Stimulated activated naive CD8-positive, alpha-beta T cell treated with anti-CD3 and anti-CD28 coated beads, Interleukin-15, Interleukin-2, amounts not matched to agents 100 ng/mL and 50 ng/mL, for 24 hours (primary cell): ENCODE data around the gene FAM174C.

Experiments used
- H3K27ac Mint-ChIP-seq: one replicate; pipeline ENCODE4 v1.8.0; 2021; ENCODE audit warnings: mild to moderate bottlenecking, mixed read lengths
- H3K27me3 Mint-ChIP-seq: one replicate; pipeline ENCODE4 v1.8.0; 2021; ENCODE audit warnings: mixed read lengths
- H3K36me3 Mint-ChIP-seq: one replicate; pipeline ENCODE4 v1.8.0; 2021; ENCODE audit warnings: low read depth, mixed read lengths
- H3K4me1 Mint-ChIP-seq: one replicate; pipeline ENCODE4 v1.8.0; 2021; ENCODE audit warnings: low read depth, mixed read lengths
- H3K4me3 Mint-ChIP-seq: one replicate; pipeline ENCODE4 v1.8.0; 2021; ENCODE audit warnings: mild to moderate bottlenecking, mixed read lengths
- H3K9me3 Mint-ChIP-seq: one replicate; pipeline ENCODE4 v1.8.0; 2021; ENCODE audit warnings: mixed read lengths

The FAM174C gene

GRCh38 chr19:1234051-1234954 is 41.0 kb upstream of the FAM174C start:
- Mint-ChIP-seq H3K4me3 (no peak overlapping the region), H3K27me3 (peaks cover 8% of the 10 kb centered on the region), H3K4me1 (peaks cover 8% of the 10 kb centered on the region), H3K36me3 (no peaks in the 10 kb centered on the region), H3K9me3 (no peaks in the 10 kb centered on the region), H3K27ac (no peak overlapping the region)

- Mint-ChIP-seq H3K27me3 (peaks cover 8% of the 10 kb centered on the region), H3K27ac (no peak overlapping the region), H3K9me3 (no peaks in the 10 kb centered on the region), H3K36me3 (no peaks in the 10 kb centered on the region), H3K4me1 (peaks cover 8% of the 10 kb centered on the region), H3K4me3 (no peak overlapping the region)
These were observed 40.4 kb upstream of the FAM174C start for GRCh38 chr19:1234955-1235380.

- H3K4me1 Mint-ChIP-seq: peaks cover 11% of the 10 kb centered on the region
- peaks cover 8% of the 10 kb centered on the region for H3K27me3 Mint-ChIP-seq
- H3K9me3 Mint-ChIP-seq: no peaks in the 10 kb centered on the region
- no peak overlapping the region for H3K27ac Mint-ChIP-seq
- no peaks in the 10 kb centered on the region for H3K36me3 Mint-ChIP-seq
- H3K4me3 Mint-ChIP-seq: no peak overlapping the region
These were observed 39.4 kb upstream of the FAM174C start for GRCh38 chr19:1235625-1236538.

- H3K27ac Mint-ChIP-seq: no peak overlapping the region
- peaks cover 8% of the 10 kb centered on the region for H3K27me3 Mint-ChIP-seq
- H3K9me3 Mint-ChIP-seq: no peaks in the 10 kb centered on the region
- H3K4me3 Mint-ChIP-seq: no peak overlapping the region
- H3K36me3 Mint-ChIP-seq: no peaks in the 10 kb centered on the region
- H3K4me1 Mint-ChIP-seq: peaks cover 18% of the 10 kb centered on the region
These were observed 38.8 kb upstream of the FAM174C start for GRCh38 chr19:1236576-1236975.

GRCh38 chr19:1237027-1237659 is 38.2 kb upstream of the FAM174C start:
- Mint-ChIP-seq H3K27me3 (peaks cover 8% of the 10 kb centered on the region), H3K4me3 (peak overlapping the region; percentile 30), H3K36me3 (no peaks in the 10 kb centered on the region), H3K4me1 (peaks cover 18% of the 10 kb centered on the region), H3K27ac (no peak overlapping the region), H3K9me3 (no peaks in the 10 kb centered on the region)

GRCh38 chr19:1237754-1238368 is 37.5 kb upstream of the FAM174C start, which contains the start of gene CBARP:
TSS of gene CBARP (minus strand) at chr19:1238005. CDS start at chr19:1236100, 1,905 bp downstream.
- H3K4me3 Mint-ChIP-seq: peak within 1 kb of the TSS; percentile 74
- H3K9me3 Mint-ChIP-seq: no peaks in the 10 kb centered on the region
- peaks cover 8% of the 10 kb centered on the region for H3K27me3 Mint-ChIP-seq
- H3K27ac Mint-ChIP-seq: peak within 1 kb of the TSS; percentile 55
- H3K36me3 Mint-ChIP-seq: no peaks in the 10 kb centered on the region
- H3K4me1 Mint-ChIP-seq: peaks cover 25% of the 10 kb centered on the region

GRCh38 chr19:1238369-1239303 is 36.7 kb upstream of the FAM174C start:
- H3K9me3 Mint-ChIP-seq: no peaks in the 10 kb centered on the region
- peak overlapping the region; percentile 55 for H3K27ac Mint-ChIP-seq
- H3K27me3 Mint-ChIP-seq: peaks cover 8% of the 10 kb centered on the region
- H3K4me3 Mint-ChIP-seq: peak overlapping the region; percentile 74
- no peaks in the 10 kb centered on the region for H3K36me3 Mint-ChIP-seq
- H3K4me1 Mint-ChIP-seq: peaks cover 33% of the 10 kb centered on the region

GRCh38 chr19:1239420-1239795 is 35.9 kb upstream of the FAM174C start:
- H3K27me3 Mint-ChIP-seq: peaks cover 8% of the 10 kb centered on the region
- no peak overlapping the region for H3K27ac Mint-ChIP-seq
- H3K36me3 Mint-ChIP-seq: no peaks in the 10 kb centered on the region
- H3K4me1 Mint-ChIP-seq: peaks cover 36% of the 10 kb centered on the region
- H3K9me3 Mint-ChIP-seq: no peaks in the 10 kb centered on the region
- H3K4me3 Mint-ChIP-seq: peak overlapping the region; percentile 74

- Mint-ChIP-seq H3K36me3 (no peaks in the 10 kb centered on the region), H3K4me3 (peak overlapping the region; percentile 37), H3K27ac (no peak overlapping the region), H3K4me1 (peaks cover 40% of the 10 kb centered on the region), H3K9me3 (no peaks in the 10 kb centered on the region), H3K27me3 (peaks cover 8% of the 10 kb centered on the region)
These were observed 35.3 kb upstream of the FAM174C start for GRCh38 chr19:1239796-1240737.

GRCh38 chr19:1240925-1241324 is 34.4 kb upstream of the FAM174C start:
- H3K9me3 Mint-ChIP-seq: no peaks in the 10 kb centered on the region
- peaks cover 40% of the 10 kb centered on the region for H3K4me1 Mint-ChIP-seq

GRCh38 chr19:1241417-1242095 is 33.8 kb upstream of the FAM174C start, which contains the start of gene ATP5F1D:
TSS of gene ATP5F1D (plus strand) at chr19:1241751. CDS start at chr19:1241851, 100 bp downstream.
- H3K4me1 Mint-ChIP-seq: peaks cover 40% of the 10 kb centered on the region
- peak within 1 kb of the TSS; percentile 92 for H3K27ac Mint-ChIP-seq
- peak within 1 kb of the TSS; percentile 88 for H3K4me3 Mint-ChIP-seq
- H3K36me3 Mint-ChIP-seq: no peaks in the 10 kb centered on the region
- H3K27me3 Mint-ChIP-seq: peaks cover 8% of the 10 kb centered on the region
- no peaks in the 10 kb centered on the region for H3K9me3 Mint-ChIP-seq

More at GRCh38 chr19:1240925-1241324, 34.4 kb upstream of the FAM174C start:
- Mint-ChIP-seq H3K4me3 (peak overlapping the region; percentile 83), H3K36me3 (no peaks in the 10 kb centered on the region), H3K27ac (peak overlapping the region; percentile 21), H3K27me3 (peaks cover 8% of the 10 kb centered on the region)
